Measurements from ENCODE around the gene CPED1.
"Not testable (repeated sequence)": the region's sequence is repeated elsewhere in the genome, so short reads cannot be mapped to it uniquely, and the experiment has no call there.

Gene CPED1

DNA sequence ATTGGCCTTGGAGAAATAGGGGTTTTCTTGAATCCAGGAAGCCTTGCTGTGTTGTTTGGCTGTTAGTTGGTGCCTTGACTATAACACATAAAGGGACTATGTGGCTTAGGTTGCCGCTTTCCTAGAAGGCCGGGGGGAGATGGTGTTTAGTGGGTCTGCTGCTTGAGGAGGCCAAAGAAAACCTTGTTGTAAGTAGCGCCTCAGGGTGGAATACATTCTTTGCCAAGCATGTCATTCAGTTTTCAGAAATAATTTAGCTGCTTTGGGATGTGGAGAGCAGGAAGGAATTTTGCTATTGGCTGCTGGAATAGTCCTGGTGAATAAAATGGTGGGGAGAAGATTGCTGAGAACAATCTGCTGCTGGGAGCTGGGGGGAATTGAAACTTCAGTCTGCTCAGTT, 207.4 kb downstream of the CPED1 start:
- FAIRE-seq, result no peak

- FAIRE-seq, result no peak
Measured at GRCh38 chr7:121196286-121196685, 207.8 kb downstream of the CPED1 start.

DNA sequence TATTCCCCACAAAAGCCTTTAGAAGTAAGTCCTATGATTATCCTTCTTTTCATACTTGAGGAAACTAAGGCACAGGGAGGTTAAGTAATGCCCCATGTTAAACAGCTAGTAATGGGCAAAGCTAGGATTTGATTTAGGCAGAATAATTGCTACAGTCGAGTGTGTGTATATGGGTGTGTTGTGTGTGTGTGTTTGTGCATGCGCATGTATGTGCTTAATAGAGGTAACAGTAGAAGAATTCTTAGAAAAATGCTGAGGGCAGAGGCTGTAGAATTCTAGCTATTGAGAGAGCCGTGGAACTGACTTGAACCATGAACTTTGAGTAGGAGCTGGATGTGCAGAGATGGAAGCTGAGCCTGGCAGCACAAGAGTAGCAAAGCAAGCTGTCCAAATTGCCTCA, 208.9 kb downstream of the CPED1 start:
- no peak for FAIRE-seq

- FAIRE-seq, result no peak
Measured at GRCh38 chr7:121198502-121198901, 210.0 kb downstream of the CPED1 start.

- FAIRE-seq, result no peak
Measured at GRCh38 chr7:121202125-121202524, 213.6 kb downstream of the CPED1 start.

DNA sequence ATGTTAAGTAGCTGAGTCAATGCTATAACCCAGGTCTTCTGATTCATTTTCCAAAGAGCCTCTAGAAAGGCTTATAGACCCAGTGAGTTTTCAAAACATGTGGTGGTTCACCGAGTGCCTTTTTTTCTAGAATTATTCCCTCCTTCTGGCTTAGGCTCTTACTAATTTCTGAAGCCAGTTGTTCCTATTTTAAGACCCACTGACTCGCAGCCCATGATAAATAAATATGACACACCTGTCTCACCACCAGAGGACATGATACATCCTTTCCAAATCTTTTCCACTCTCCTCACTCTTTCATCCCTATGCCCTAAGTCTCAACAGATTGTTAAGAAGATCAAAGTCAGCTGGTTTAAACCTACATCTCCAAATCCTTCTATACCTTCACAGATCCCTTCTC, 214.3 kb downstream of the CPED1 start:
- no peak for FAIRE-seq

DNA sequence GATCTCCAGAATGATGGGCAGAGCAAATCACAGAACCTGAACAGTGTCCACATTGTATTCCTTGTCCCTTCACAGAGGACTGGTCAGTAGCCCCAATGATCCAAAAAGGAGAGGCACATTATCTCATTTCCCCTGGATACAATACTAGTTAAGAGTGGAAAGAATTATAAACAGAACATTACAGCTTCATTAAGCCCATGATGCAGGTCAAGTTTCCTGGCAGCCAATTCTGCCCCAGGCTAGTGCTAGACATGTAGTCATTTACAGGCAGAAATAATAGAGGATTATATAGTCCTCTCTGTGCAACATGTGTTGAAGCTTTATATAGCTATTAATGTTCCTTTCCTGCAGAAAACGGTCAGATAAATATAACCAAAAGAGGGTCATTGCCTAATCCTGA, 216.0 kb downstream of the CPED1 start:
- FAIRE-seq, result peak; percentile 51

DNA sequence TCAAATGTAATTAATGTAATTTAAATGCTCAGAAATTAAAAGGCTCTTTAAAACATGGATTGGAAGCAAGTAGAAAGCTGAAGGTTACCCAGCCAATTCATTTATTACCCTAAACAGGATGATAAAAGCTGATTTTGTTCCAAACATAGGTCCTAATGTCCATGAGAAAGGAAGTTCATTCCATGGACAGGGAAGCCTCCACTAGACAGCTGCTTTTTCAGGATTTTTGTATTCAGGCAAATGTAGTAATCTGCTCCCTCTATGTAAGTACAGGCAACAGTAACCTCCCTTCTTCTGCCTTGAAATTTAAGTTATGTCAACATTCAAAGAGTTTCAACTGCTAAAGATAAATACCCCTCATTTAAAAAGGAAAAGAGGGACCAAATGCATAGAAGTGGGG, 217.3 kb downstream of the CPED1 start:
- no peak for FAIRE-seq

GRCh38 chr7:121211253-121211652, 222.7 kb downstream of the CPED1 start:
- FAIRE-seq, result no peak

DNA sequence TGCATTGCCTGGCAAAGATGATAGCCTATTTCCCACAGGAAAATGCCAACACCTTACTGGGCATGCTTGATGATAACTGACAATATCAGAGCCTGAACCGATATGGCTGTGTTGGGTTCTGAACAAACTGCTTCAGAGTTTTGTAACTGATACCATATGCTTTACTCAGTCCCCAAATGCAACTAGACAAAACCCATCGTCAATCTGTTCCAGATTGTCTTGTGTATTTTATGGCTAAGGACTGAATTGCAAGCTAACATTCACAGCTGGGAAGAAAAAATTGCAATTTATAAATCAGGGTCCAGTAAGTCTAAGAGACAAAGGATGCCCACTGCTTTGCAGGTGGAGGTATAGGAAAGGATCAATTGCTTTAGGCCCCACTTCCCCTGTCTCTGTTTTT, 223.5 kb downstream of the CPED1 start:
- no peak for FAIRE-seq

DNA sequence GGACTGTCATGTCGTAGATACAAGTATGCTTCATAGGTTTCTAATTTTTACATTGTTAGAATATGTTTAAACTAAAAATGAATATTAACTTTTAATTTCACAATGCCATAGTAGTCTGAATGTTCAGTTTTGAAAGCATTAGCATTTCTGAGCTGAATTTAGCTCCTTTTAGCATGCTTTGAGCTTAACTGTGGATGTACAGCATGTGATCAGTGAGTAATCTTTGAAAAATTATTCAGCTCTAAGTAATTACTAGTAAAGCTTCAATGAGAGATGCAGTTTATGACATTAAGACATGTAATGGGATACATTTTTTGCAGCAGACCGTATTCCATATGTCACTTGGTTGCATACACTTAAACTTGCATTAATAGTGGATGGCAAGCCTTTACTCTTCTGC, 226.1 kb downstream of the CPED1 start:
- no peak for FAIRE-seq

DNA sequence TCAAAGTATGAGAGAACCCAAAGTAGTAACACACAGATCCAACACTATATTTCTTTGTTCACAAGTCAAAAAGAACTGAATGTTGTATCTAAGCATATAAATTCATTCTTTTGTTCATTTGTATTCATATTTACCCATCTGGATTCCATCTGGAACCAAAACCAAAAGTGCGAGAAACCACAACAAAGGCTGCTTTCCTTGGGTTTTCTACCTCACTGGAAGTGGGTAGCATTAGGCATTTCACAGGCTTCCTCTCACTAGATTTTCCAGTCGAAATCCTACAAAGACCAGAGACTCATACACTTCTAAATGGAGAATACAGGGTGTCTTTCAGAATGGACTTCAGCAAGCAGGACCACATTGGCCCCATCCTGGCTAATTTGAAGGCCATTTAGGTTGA, 230.5 kb downstream of the CPED1 start:
- FAIRE-seq, result peak; percentile 21

DNA sequence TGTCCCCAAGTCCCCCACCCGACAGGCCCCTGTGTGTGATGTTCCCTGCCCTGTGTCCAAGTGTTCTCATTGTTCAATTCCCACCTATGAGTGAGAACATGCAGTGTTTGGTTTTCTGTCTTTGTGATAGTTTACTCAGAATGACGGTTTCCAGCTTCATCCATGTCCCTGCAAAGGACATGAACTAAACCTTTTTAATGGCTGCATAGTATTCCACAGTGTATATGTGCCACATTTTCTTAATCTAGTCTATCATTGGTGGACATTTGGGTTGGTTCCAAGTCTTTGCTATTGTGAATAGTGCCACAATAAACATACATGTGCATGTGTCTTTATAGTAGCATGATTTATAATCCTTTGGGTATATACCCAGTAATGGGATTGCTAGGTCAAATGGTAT, 232.6 kb downstream of the CPED1 start:
- FAIRE-seq, result not testable (repeated sequence)

- no peak for FAIRE-seq
Measured at GRCh38 chr7:121228779-121229178, 240.3 kb downstream of the CPED1 start.

GRCh38 chr7:121235201-121235600, 246.7 kb downstream of the CPED1 start:
- no peak for FAIRE-seq

GRCh38 chr7:121237601-121238000, 249.1 kb downstream of the CPED1 start:
- FAIRE-seq, result no peak

DNA sequence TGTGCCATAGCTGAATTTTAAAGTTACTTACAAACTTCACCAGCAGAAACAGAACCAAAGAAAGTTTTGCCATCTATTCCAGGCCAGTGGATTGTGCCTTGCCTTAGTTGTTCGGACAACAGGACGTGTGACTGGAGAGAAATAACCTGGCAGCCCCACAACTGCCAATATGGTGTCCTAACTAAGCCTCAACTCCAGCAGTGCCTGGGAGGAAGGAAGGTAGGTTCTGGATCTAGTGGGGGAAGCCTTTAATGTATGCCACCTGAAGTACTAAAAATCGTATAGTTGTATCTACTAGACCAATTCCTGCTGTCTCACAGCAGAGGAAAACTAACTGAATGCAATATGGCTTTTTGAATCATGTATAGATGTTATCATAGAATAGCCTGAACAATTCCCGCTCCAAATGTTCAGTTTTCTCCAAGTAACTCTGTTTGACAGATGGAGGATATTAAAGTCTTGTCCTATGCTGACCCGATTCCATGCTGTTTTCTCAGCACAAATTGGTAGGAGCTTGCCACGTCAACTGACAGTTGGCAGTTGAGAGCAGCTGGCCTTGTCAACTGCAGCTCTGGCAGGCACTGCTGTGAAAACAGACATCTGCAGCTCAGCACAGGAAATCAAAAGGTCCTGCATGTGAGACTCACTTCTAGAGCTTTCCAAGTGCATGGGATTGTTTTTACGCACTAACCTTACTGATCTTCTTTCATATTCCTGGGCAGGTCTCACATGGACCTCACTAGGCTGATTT, 255.8 kb downstream of the CPED1 start:
- FAIRE-seq, result no peak

- FAIRE-seq, result not testable (repeated sequence)
Measured at GRCh38 chr7:121251367-121251766, 262.9 kb downstream of the CPED1 start.

DNA sequence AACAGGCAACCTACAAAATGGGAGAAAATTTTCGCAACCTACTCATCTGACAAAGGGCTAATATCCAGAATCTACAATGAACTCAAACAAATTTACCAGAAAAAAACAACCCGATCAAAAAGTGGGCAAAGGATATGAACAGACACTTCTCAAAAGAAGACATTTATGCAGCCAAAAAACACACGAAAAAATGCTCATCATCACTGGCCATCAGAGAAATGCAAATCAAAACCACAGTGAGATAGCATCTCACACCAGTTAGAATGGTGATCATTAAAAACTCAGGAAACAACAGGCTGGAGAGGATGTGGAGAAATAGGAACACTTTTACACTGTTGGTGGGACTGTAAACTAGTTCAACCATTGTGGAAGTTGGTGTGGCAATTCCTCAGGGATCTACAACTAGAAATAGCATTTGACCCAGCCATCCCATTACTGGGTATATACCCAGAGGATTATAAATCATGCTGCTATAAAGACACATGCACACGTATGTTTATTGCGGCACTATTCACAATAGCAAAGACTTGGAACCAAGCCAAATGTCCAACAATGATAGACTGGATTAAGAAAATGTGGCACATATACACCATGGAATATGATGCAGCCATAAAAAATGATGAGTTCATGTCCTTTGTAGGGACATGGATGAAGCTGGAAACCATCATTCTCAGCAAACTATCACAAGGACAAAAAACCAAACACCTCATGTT, 264.2 kb downstream of the CPED1 start:
- FAIRE-seq, result not testable (repeated sequence)

DNA sequence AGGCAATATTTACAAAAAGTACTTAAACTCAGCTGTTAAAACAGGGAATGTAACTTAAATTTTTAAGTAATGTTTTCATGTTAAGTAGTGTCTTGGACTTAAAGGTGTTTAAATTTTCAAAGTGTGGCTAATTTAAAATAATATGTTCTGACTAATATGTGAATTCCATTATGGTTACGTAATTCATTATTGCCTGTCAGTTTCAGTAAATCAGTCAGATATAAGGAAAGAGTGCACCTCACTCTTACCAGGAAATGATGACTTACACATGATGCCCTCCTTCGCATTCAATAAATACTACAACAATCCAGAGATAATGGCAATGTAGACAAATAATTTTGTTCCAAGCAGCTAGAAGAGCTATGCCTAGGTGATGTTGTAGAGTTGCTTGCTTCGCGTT, 271.3 kb downstream of the CPED1 start:
- FAIRE-seq, result no peak

DNA sequence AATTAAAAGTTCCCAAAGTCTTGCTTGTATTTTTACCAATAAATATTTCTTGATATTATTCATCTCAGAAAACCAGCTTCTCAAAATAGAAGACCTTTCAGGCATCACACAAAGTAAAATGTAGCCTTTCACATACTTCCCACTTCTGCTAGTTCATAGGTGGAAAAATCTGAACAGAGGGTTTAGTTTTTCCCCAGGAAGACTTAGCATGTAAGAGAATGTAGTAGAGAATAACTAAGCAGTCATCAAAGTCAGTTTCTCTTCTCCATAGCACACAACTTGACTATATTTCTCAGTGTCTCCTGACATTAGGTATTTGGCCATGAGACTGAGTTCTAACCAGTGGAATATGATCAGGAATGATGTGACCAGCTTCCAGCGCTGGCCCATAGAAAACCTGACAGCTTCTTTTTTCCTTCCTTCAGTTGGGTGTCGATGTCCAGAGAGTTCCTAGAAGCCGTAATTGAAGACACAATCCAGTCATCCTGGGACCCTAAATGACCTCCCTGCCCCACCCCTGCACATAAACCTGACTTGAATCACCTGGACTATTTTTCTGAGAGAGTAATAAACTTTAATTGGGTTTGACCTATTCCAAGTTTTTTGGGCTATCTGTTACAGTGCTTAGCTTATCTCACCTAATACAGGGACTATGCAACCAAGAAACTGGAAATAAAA, 272.8 kb downstream of the CPED1 start:
- no peak for FAIRE-seq

GRCh38 chr7:121262221-121262620, 273.7 kb downstream of the CPED1 start:
- no peak for FAIRE-seq

GRCh38 chr7:121262969-121263368, 274.5 kb downstream of the CPED1 start:
- no peak for FAIRE-seq
